Peyer's patch (tissue), 4 donors: ENCODE results near the gene HTN3. TPM values are rescaled to one million over a fixed set of nuclear protein-coding genes. Genes with fewer than 3 reads are reported as not detected.
"Not testable (repeated sequence)": the region's sequence is repeated elsewhere in the genome, so short reads cannot be mapped to it uniquely, and the experiment has no call there.

Experiments used
- DNase-seq, 3 donors: peaks; one replicate each; pipeline ENCODE4 v3.0.0-alpha.2; 2017 to 2019
- H3K27ac ChIP-seq, 4 donors: fragments of 200-600 bp; sonication (generic); one replicate each; pipeline ENCODE4 v1.5.1; 2016 to 2019
- H3K27me3 ChIP-seq, 2 donors: fragments of 200-600 bp; sonication (generic); one replicate each; pipeline ENCODE4 v1.5.1; 2019
- H3K36me3 ChIP-seq, 3 donors: fragments of 200-600 bp; sonication (generic); one replicate each; pipeline ENCODE4 v1.5.1; 2016 to 2019
- H3K4me1 ChIP-seq, 4 donors: fragments of 200-600 bp; sonication (generic); one replicate each; pipeline ENCODE4 v1.5.1; 2016 to 2019
- H3K4me3 ChIP-seq, 4 donors: fragments of 200-600 bp; sonication (generic); 1 replicate in 3 of 4; 2 replicates in 1 of 4; pipeline ENCODE4 v1.5.1; 2016 to 2019; ENCODE audit warnings: mild to moderate bottlenecking in 1 of 4
- H3K9me3 ChIP-seq, 4 donors: fragments of 200-600 bp; sonication (generic); one replicate each; pipeline ENCODE4 v1.5.1; 2016 to 2019; ENCODE audit warnings: mild to moderate bottlenecking in 1 of 4
- POLR2A ChIP-seq, 2 donors: fragments of 450-650 bp; IDR thresholded peaks; one replicate each; pipeline ENCODE4 v1.5.1; 2017; ENCODE audit warnings: antibody characterized with exemption in 2 of 2, mild to moderate bottlenecking in 2 of 2, moderate library complexity in 2 of 2
- total RNA-seq, 4 donors: library from RNA; depleted of rRNA; stranded (reverse); fragments of >200 nt; gene quantifications; one replicate each; pipeline ENCODE4 v1.1.0, GENCODE V29; 2016
- TF ChIP-seq, protein P1 (sequence below), 6 experiments: fragments of 450-650 bp in 4 of 6; fragments of 200-600 bp in 2 of 6; sonication (generic) in 1 of 6; IDR thresholded peaks; one replicate each; pipeline ENCODE4 v1.5.1; 2017 to 2019; ENCODE audit warnings: antibody characterized with exemption in 6 of 6, mild to moderate bottlenecking in 3 of 6, moderate library complexity in 1 of 6

HTN3 gene
- total RNA-seq, 4 donors from 2014 or later: not detected

- Histone ChIP-seq H3K4me1 (no peaks in the 10 kb centered on the region), H3K36me3 (no peaks in the 10 kb centered on the region), H3K4me3 (no peak overlapping the region), H3K27me3 (no peaks in the 10 kb centered on the region), H3K27ac (no peak overlapping the region), H3K9me3 (no peaks in the 10 kb centered on the region)
- no peak for DNase-seq
- TF ChIP-seq POLR2A (IDR thresholded peaks at IDR 0.05): no peak
- TF ChIP-seq, protein P1, sequence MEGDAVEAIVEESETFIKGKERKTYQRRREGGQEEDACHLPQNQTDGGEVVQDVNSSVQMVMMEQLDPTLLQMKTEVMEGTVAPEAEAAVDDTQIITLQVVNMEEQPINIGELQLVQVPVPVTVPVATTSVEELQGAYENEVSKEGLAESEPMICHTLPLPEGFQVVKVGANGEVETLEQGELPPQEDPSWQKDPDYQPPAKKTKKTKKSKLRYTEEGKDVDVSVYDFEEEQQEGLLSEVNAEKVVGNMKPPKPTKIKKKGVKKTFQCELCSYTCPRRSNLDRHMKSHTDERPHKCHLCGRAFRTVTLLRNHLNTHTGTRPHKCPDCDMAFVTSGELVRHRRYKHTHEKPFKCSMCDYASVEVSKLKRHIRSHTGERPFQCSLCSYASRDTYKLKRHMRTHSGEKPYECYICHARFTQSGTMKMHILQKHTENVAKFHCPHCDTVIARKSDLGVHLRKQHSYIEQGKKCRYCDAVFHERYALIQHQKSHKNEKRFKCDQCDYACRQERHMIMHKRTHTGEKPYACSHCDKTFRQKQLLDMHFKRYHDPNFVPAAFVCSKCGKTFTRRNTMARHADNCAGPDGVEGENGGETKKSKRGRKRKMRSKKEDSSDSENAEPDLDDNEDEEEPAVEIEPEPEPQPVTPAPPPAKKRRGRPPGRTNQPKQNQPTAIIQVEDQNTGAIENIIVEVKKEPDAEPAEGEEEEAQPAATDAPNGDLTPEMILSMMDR (IDR thresholded peaks at IDR 0.05): no peak
Measured at GRCh38 chr4:70027011-70027410, 1.2 kb upstream of the HTN3 start.

GRCh38 chr4:70037559-70037958 is 9.3 kb downstream of the HTN3 start:
- DNase-seq, H3K4me1 ChIP-seq, H3K27ac ChIP-seq, H3K27me3 ChIP-seq, H3K36me3 ChIP-seq, H3K4me3 ChIP-seq, H3K9me3 ChIP-seq: not testable (repeated sequence)

DNA sequence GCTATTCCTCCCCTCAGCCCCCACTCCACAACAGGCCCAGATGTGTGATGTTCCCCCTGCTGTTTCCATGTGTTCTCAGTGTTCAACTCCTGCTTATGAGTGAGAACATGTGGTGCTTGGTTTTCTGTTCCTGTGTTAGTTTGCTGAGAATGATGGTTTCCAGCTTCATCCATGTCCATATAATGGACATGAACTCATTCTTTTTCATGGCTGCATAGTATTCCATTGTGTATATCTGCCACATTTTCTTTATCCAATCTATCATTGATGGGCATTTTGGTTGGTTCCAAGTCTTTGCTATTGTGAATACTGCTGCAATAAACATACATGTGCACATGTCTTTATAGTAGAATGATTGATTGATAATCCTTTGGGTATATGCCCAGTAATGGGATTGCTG is 11.7 kb downstream of the HTN3 start:
- not testable (repeated sequence) for H3K4me1 ChIP-seq, DNase-seq, H3K9me3 ChIP-seq, H3K27me3 ChIP-seq, H3K27ac ChIP-seq, H3K36me3 ChIP-seq, H3K4me3 ChIP-seq

DNA sequence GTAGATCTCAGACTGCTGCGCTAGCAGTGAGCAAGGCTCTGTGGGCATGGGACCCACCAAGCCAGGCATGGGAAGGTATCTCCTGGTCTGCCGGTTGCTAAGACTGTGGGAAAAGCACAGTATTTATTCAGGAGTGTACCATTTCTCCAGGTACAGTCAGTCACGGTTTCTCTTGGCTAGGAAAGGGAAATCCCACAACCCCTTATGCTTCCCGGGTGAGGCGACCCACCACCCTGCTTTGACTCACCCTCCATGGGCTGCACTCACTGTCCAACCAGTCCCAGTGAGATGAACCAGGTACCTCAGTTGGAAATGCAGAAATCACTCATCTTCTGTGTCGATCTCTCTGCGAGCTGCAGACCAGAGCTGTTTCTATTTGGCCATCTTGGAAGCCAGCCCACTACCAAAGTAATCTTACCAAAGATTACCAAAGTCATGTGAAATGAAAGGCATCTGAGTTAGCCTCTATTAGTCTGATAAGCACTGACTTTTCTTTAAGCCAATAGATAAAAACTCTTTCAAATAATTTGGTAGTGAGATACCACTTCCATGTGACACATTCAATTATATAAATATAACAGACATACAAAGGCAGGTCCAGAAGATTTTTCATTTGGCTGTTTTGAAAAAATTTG is 13.5 kb downstream of the HTN3 start:
- Histone ChIP-seq H3K36me3 (no peaks in the 10 kb centered on the region), H3K4me1 (no peaks in the 10 kb centered on the region), H3K4me3 (no peak overlapping the region), H3K27me3 (no peaks in the 10 kb centered on the region), H3K27ac (no peak overlapping the region), H3K9me3 (no peaks in the 10 kb centered on the region)
- no peak for DNase-seq
- TF ChIP-seq, protein P1 (IDR thresholded peaks at IDR 0.05): no peak
- no peak for TF ChIP-seq POLR2A (IDR thresholded peaks at IDR 0.05)

DNA sequence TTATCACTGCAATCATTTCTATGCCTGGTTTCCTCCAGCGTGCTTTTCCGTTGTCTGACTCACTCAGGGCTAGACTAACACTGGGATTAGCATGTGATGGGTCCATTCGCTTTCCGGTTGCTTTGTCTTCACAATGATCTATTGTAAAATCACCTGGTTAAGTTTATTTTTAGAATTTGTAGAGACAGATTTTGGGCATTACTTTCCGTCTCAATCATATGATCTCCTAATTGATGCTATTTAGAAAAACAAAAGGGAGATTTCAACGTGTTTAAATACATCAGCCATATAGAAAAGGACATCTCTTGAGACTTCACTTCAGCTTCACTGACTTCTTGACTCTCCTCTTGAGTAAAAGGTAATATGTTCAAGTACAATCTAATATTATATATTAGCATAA is 21.9 kb downstream of the HTN3 start, which contains the start of gene HTN1:
TSS of gene HTN1 (plus strand) at position 301 of the 400 bp plus-strand sequence. CDS start 2,639 bp downstream, outside the sequence.
- DNase-seq, H3K4me1 ChIP-seq, H3K9me3 ChIP-seq, H3K27ac ChIP-seq, H3K36me3 ChIP-seq, H3K4me3 ChIP-seq, H3K27me3 ChIP-seq: not testable (repeated sequence)

- not testable (repeated sequence) for H3K9me3 ChIP-seq, H3K36me3 ChIP-seq, H3K27me3 ChIP-seq, H3K4me1 ChIP-seq, DNase-seq, H3K27ac ChIP-seq, H3K4me3 ChIP-seq
Measured at GRCh38 chr4:70056534-70056933, 28.3 kb downstream of the HTN3 start.

- Histone ChIP-seq H3K9me3 (no peaks in the 10 kb centered on the region), H3K27me3 (no peaks in the 10 kb centered on the region), H3K36me3 (no peaks in the 10 kb centered on the region), H3K27ac (no peak overlapping the region), H3K4me3 (no peak overlapping the region), H3K4me1 (no peaks in the 10 kb centered on the region)
- no peak for TF ChIP-seq POLR2A (IDR thresholded peaks at IDR 0.05)
- TF ChIP-seq, protein P1 (IDR thresholded peaks at IDR 0.05): no peak
- no peak for DNase-seq
Measured at GRCh38 chr4:70057651-70058050, 29.4 kb downstream of the HTN3 start.

DNA sequence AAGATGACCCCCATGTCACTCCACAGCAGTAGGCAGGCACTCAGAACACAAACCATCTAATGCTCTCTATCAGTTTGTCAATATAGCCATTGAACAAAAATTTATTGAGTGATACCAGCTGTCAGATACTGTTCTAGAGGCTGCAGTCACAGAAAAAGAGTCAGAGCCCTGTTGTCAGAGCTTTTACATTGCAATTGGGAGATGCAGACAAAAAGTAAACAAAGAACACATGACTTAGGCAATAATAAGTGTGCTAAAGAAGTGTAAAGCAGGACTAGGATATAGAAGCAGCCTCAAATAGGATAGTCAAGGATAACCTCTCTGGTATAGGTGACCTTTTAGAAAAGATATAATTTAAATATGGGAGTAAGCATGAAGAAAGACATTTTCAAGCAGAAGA is 30.9 kb downstream of the HTN3 start:
- H3K27me3 ChIP-seq: no peaks in the 10 kb centered on the region
- H3K4me3 ChIP-seq: no peak overlapping the region
- no peak overlapping the region for H3K27ac ChIP-seq
- no peaks in the 10 kb centered on the region for H3K36me3 ChIP-seq
- H3K4me1 ChIP-seq: no peaks in the 10 kb centered on the region
- no peak for DNase-seq
- H3K9me3 ChIP-seq: no peaks in the 10 kb centered on the region
- TF ChIP-seq, protein P1 (IDR thresholded peaks at IDR 0.05): no peak
- no peak for TF ChIP-seq POLR2A (IDR thresholded peaks at IDR 0.05)
